Lower lobe of right lung (tissue), 2 donors: ENCODE results near the gene RUSC2. TPM values are rescaled to one million over a fixed set of nuclear protein-coding genes. Genes with fewer than 3 reads are reported as not detected.
"Not testable (repeated sequence)": the region's sequence is repeated elsewhere in the genome, so short reads cannot be mapped to it uniquely, and the experiment has no call there.

Experiments
- ATAC-seq, 2 donors: fragments of 200-7000 bp; cut with Tn5 transposase; one replicate each; pipeline ENCODE4 v1.9.1; 2020 to 2022; ENCODE audit warnings: mild to moderate bottlenecking in 2 of 2, moderate library complexity in 2 of 2
- DNase-seq: peaks from one replicate; pipeline ENCODE4 v3.0.0-alpha.2; 2020
- H3K27ac ChIP-seq: fragments of 200-600 bp; one replicate; pipeline ENCODE4 v1.8.0; 2022
- H3K27me3 ChIP-seq: fragments of 200-600 bp; one replicate; pipeline ENCODE4 v1.8.0; 2022; ENCODE audit warnings: low read depth
- H3K36me3 ChIP-seq: fragments of 200-600 bp; one replicate; pipeline ENCODE4 v1.8.0; 2022; ENCODE audit warnings: mild to moderate bottlenecking
- H3K4me1 ChIP-seq: fragments of 200-600 bp; one replicate; pipeline ENCODE4 v1.8.0; 2022
- H3K4me3 ChIP-seq: fragments of 200-600 bp; one replicate; pipeline ENCODE4 v1.8.0; 2022; ENCODE audit warnings: mild to moderate bottlenecking
- H3K9me3 ChIP-seq: fragments of 200-600 bp; one replicate; pipeline ENCODE4 v1.8.0; 2022
- intact Hi-C: fragments of 100-400 bp; cut with DNase I; formaldehyde crosslinking; loops from one replicate; pipeline ENCODE4 v1.11.0; 2022
- total RNA-seq: library from RNA; stranded (reverse); fragmentation: NEBNext Ultra II Directional; extraction: Animal tissue kit (Norgen Biotek cat#: 25700); gene quantifications from one replicate; pipeline ENCODE4 v1.2.1, GENCODE V29; 2021
- TF ChIP-seq, protein P1 (sequence below): fragments of 200-600 bp; IDR thresholded peaks from one replicate; pipeline ENCODE4 v1.8.0; 2022; ENCODE audit warnings: antibody characterized with exemption, mild to moderate bottlenecking
- donor health status: DM: no; HTN: yes; CAD: no; lungs with severe emphysema.

The RUSC2 gene
- total RNA-seq, 1 donor from 2014 or later: 23.6 TPM

DNA sequence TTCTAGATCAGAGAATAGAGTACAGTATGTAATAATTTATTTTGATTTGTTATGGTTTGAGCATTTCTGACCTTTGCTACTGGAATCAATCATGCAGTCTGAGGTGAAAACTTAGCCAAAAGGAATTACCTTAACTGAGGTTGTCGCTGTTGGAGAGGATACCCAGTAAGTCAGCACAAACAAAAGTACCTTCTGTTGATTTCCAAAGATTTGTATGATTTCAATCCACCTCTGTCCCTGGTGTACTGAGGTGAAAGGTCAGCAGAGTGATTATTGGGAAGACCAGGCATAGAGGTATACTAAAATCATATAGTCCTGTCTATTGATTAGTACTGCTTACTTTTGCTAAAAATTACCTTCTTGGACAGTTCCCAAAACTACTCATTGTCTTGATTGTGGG lies 32.8 kb downstream of the RUSC2 start:
- intact Hi-C loops: no loop called here

DNA sequence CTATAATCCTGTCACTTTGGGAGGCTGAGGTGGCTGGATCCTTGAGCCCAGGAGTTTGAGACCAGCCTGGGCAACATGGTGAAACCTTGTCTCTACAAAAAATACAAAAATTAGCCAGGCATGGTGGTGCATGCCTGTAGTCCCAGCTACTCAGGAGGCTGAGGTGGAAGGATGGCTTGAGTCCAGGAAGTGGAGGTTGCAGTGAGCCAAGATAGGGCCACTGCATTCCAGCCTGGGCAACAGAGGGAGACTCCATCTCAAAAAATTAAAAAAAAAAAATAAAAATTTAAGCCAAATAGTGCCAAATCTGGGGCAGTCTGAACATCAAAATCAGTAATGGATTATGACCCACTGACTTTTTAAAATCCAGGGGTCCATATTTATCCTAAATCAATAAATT lies 33.6 kb downstream of the RUSC2 start:
- H3K4me3 ChIP-seq, ATAC-seq, H3K36me3 ChIP-seq, H3K27ac ChIP-seq, intact Hi-C loops, H3K9me3 ChIP-seq, DNase-seq, H3K27me3 ChIP-seq: not testable (repeated sequence)
- peaks cover 64% of the 10 kb centered on the region for H3K4me1 ChIP-seq

More for the DNA sequence above, 32.8 kb downstream of the RUSC2 start:
- Histone ChIP-seq H3K9me3 (no peaks in the 10 kb centered on the region), H3K27me3 (no peaks in the 10 kb centered on the region), H3K36me3 (no peaks in the 10 kb centered on the region), H3K4me1 (peaks cover 73% of the 10 kb centered on the region), H3K4me3 (no peak overlapping the region), H3K27ac (no peak overlapping the region)
- ATAC-seq: no peak
- TF ChIP-seq, protein P1, sequence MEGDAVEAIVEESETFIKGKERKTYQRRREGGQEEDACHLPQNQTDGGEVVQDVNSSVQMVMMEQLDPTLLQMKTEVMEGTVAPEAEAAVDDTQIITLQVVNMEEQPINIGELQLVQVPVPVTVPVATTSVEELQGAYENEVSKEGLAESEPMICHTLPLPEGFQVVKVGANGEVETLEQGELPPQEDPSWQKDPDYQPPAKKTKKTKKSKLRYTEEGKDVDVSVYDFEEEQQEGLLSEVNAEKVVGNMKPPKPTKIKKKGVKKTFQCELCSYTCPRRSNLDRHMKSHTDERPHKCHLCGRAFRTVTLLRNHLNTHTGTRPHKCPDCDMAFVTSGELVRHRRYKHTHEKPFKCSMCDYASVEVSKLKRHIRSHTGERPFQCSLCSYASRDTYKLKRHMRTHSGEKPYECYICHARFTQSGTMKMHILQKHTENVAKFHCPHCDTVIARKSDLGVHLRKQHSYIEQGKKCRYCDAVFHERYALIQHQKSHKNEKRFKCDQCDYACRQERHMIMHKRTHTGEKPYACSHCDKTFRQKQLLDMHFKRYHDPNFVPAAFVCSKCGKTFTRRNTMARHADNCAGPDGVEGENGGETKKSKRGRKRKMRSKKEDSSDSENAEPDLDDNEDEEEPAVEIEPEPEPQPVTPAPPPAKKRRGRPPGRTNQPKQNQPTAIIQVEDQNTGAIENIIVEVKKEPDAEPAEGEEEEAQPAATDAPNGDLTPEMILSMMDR: no peak
- no peak for DNase-seq

- H3K4me1 ChIP-seq: peaks cover 46% of the 10 kb centered on the region
Measured at GRCh38 chr9:35526087-35526801, 36.3 kb downstream of the RUSC2 start.

DNA sequence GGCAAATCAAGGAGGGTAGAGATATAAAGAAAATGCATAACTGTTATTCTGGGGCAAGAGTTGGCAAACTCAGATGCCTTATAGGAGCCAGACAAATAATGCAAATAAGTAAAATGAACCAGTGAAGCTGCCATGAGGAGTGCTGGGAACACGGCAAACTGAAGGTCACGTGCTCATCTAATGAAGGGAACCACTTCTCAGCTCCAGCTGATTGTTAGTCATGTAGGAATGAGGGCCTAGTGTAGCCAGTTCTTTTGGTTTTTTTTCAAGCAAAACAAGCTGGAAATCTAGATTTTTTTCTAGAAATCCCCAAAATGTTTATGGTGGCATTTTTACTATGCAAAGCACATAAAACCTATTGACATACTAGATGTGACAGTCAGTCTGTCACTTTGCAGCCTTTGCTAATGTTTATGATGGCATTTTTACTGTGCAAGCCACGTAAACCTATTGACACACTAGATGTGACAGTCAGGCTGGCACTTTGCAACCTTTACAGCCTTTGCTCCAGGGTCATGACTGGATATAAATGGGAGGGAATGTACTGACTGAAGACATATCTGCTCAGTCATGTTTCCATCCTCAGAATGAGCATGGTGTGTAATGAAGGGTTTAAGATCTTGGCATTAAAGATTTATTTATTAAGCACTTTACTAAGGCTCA lies 39.4 kb downstream of the RUSC2 start:
- no peaks in the 10 kb centered on the region for H3K36me3 ChIP-seq
- H3K9me3 ChIP-seq: no peaks in the 10 kb centered on the region
- intact Hi-C loops: no loop called here
- TF ChIP-seq, protein P1: no peak
- no peak overlapping the region for H3K4me3 ChIP-seq
- H3K4me1 ChIP-seq: peaks cover 40% of the 10 kb centered on the region
- no peak for ATAC-seq
- DNase-seq: no peak
- no peaks in the 10 kb centered on the region for H3K27me3 ChIP-seq
- no peak overlapping the region for H3K27ac ChIP-seq

More at GRCh38 chr9:35526087-35526801, 36.3 kb downstream of the RUSC2 start:
- H3K36me3 ChIP-seq: no peaks in the 10 kb centered on the region
- H3K27me3 ChIP-seq: no peaks in the 10 kb centered on the region
- H3K9me3 ChIP-seq: no peaks in the 10 kb centered on the region
- peak; percentile 49 to 67 for ATAC-seq
- intact Hi-C loops: no loop called here
- H3K27ac ChIP-seq: no peak overlapping the region
- TF ChIP-seq, protein P1: no peak
- DNase-seq: no peak
- no peak overlapping the region for H3K4me3 ChIP-seq

- Histone ChIP-seq H3K27me3 (no peaks in the 10 kb centered on the region), H3K9me3 (no peaks in the 10 kb centered on the region), H3K4me1 (peaks cover 37% of the 10 kb centered on the region), H3K4me3 (no peak overlapping the region), H3K36me3 (no peaks in the 10 kb centered on the region), H3K27ac (no peak overlapping the region)
- ATAC-seq (no peak), DNase-seq (no peak)
- TF ChIP-seq, protein P1: no peak
- intact Hi-C loops: no loop called here
Measured at GRCh38 chr9:35533398-35533797, 43.5 kb downstream of the RUSC2 start.

GRCh38 chr9:35534921-35535320 lies 45.0 kb downstream of the RUSC2 start:
- peaks cover 44% of the 10 kb centered on the region for H3K4me1 ChIP-seq
- H3K27ac ChIP-seq, DNase-seq, H3K4me3 ChIP-seq, H3K36me3 ChIP-seq, ATAC-seq, H3K9me3 ChIP-seq, intact Hi-C loops, H3K27me3 ChIP-seq: not testable (repeated sequence)
